ENCODE measurements around the gene TCF4.

DNA sequence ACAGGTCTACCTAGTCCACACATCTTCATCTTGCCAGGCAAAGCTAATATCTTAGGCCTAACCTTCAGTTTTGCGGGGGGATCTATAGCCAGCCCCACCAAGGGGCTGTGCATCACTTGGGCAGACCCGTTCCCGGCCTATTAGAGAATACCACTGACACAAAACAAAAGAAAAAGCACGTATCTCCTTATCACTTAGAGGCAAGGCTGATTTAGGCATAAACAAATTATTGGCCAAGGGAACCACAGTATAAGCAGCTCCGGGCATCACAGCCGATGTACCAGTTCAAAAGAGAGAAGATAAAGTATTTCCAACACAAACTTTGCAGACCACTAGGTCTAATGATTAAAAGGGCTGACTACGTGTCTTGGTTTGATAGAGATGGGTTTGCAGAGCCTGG, 248.0 kb downstream of the TCF4 start:
- TF ChIP-seq, protein P1, sequence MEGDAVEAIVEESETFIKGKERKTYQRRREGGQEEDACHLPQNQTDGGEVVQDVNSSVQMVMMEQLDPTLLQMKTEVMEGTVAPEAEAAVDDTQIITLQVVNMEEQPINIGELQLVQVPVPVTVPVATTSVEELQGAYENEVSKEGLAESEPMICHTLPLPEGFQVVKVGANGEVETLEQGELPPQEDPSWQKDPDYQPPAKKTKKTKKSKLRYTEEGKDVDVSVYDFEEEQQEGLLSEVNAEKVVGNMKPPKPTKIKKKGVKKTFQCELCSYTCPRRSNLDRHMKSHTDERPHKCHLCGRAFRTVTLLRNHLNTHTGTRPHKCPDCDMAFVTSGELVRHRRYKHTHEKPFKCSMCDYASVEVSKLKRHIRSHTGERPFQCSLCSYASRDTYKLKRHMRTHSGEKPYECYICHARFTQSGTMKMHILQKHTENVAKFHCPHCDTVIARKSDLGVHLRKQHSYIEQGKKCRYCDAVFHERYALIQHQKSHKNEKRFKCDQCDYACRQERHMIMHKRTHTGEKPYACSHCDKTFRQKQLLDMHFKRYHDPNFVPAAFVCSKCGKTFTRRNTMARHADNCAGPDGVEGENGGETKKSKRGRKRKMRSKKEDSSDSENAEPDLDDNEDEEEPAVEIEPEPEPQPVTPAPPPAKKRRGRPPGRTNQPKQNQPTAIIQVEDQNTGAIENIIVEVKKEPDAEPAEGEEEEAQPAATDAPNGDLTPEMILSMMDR (IDR thresholded peaks at IDR 0.05; ENCODE audit: low read depth, low read length, poor library complexity, severe bottlenecking), result no peak
- no peak for TF ChIP-seq EZH2phosphoT487 (IDR thresholded peaks at IDR 0.05; ENCODE audit: borderline replicate concordance, low read length)

Measured in DOHH2 (cell line).